ENCODE data around the gene PHF5A. TPM values are rescaled to one million over a fixed set of nuclear protein-coding genes. Genes with fewer than 3 reads are reported as not detected.

The PHF5A gene
- total RNA-seq, 1 experiment from 2014 or later = 133 TPM

GRCh38 chr22:41491374-41492100, 23.0 kb upstream of the PHF5A start:
- peak; percentile 25 for DNase-seq (ENCODE audit: low spot score)
- in situ Hi-C loops (cut with HindIII; ENCODE audit: low sequenced_read_pairs) = no loop called here

DNA sequence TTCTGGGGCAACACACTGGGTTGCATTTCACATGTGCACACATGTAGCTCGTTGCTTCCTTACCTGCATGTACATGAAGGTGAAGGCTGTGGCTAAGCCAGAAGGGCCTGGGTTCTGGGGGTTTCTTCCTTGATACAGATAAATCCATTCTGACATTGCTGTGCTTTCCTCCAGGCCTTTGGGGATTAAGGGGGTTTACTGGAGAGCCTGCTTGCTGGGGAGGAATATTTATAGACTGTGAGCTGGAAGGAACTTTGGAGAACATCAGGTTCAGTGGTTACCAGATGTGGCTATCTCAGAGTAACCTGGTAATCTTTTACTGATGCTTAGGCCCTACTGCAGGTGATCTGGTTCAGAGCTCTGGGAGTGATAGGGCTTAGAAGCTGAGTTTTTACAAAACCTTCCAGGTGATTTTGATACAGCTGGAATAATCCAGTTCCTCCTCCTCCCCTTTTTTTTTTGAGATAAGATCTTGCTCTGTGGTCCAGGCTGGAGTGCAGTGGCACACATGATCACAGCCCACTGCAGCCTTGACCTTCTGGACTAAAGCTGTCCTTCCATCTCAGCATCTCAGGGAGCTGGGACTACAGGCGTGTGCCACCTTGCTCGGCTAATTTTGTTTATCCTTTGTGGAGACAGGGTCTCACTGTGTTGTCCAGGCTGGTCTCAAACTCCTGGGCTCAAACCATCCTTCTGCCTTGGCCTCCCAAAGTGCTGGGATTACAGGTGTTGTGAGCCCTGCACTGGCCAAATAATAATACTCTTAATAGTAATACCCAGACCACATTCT, 20.3 kb upstream of the PHF5A start:
- no peak for DNase-seq (ENCODE audit: low spot score)
- in situ Hi-C loops (cut with HindIII; ENCODE audit: low sequenced_read_pairs) = no loop called here

- DNase-seq (ENCODE audit: low spot score) = peak; percentile 97
- in situ Hi-C loops (cut with HindIII; ENCODE audit: low sequenced_read_pairs) = no loop called here
These were observed 19.6 kb upstream of the PHF5A start for GRCh38 chr22:41488076-41488475.

DNA sequence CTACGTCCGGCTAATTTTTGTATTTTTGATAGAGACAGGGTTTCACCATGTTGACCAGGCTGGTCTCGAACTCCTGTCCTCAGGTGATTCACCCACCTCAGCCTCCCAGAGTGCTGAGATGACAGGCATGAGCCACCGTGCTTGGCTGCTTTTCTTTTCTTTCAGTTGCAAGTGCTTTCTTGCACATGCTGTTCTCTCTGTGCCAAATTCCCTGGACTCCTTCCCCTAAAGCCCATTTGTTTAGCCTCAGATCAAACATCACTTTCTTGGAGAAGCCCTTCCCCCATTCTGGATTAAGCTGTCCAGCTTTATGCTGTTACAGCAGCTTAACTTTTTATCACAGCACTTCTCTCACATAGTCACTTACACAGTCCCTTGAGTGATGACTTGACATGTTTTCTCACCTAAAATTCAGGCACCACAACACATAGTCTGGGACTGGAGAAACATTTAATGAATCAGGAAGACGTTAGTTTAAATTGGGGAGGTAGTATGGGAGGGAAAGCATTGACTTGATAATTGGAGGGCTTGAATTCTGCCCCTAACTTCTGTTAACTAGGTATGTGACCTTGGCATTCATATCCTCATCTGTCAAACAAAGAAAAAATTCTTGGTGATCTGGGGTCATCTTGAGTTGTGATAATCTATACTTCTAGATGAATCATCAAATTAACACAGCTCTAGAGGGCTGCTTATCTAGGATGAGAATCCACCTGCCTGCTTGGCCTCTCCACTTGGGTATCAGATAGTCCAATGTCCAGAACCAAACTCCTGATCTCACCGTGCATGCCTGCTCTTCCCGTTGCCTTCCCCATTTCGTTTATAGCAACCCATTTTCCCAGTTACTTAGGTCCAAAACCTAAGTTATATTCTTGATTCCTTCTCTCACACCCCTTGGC, 18.8 kb upstream of the PHF5A start:
- peak; percentile 30 for DNase-seq (ENCODE audit: low spot score)
- in situ Hi-C loops (cut with HindIII; ENCODE audit: low sequenced_read_pairs) = no loop called here

DNA sequence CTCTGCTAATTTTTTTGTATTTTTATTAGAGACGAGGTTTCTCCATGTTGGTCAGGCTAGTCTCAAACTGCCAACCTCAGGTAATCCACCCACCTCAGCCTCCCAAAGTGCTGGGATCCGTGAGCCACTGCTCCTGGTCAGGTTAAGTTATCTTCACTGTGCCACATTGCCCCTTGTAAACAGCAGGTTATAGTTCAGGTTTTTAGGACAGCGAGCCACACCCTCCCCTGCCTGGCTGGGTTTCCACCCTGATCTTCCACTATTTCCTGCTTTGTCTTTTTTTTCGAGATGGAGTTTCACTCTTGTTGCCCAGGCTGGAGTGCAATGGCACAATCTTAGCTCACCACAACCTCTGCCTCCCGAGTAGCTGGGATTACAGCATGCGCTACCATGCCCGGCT, 16.5 kb upstream of the PHF5A start:
- DNase-seq (ENCODE audit: low spot score) = no peak
- in situ Hi-C loops (cut with HindIII; ENCODE audit: low sequenced_read_pairs) = no loop called here

GRCh38 chr22:41482319-41482935, 13.9 kb upstream of the PHF5A start:
- in situ Hi-C loops (cut with HindIII; ENCODE audit: low sequenced_read_pairs) = no loop called here
- peak; percentile 31 for DNase-seq (ENCODE audit: low spot score)

GRCh38 chr22:41481925-41482318, 13.4 kb upstream of the PHF5A start:
- in situ Hi-C loops (cut with HindIII; ENCODE audit: low sequenced_read_pairs) = no loop called here
- no peak for DNase-seq (ENCODE audit: low spot score)

GRCh38 chr22:41481131-41481830, 12.8 kb upstream of the PHF5A start:
- in situ Hi-C loops (cut with HindIII; ENCODE audit: low sequenced_read_pairs) = no loop called here
- DNase-seq (ENCODE audit: low spot score) = peak; percentile 66

DNA sequence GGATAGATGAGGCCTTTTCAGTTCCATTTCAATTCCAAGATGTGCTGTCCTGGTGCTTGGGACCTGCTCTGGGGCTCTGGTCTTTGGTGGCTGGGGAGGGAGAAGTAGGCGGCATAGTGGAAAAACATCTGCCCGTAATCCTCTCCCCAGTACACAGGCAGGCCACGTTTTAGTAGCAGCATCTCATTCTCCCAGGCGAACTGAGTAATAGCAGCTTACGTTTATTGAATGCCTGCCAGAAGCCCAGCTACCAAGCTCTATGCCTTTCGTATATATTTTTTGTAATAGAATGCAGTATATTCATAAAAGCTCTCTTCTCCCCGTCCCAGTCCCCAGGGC, 11.9 kb upstream of the PHF5A start:
- in situ Hi-C loops (cut with HindIII; ENCODE audit: low sequenced_read_pairs) = no loop called here
- peak; percentile 47 for DNase-seq (ENCODE audit: low spot score)

GRCh38 chr22:41479671-41480396, 11.3 kb upstream of the PHF5A start:
- peak; percentile 87 for DNase-seq (ENCODE audit: low spot score)
- in situ Hi-C loops (cut with HindIII; ENCODE audit: low sequenced_read_pairs) = no loop called here

DNA sequence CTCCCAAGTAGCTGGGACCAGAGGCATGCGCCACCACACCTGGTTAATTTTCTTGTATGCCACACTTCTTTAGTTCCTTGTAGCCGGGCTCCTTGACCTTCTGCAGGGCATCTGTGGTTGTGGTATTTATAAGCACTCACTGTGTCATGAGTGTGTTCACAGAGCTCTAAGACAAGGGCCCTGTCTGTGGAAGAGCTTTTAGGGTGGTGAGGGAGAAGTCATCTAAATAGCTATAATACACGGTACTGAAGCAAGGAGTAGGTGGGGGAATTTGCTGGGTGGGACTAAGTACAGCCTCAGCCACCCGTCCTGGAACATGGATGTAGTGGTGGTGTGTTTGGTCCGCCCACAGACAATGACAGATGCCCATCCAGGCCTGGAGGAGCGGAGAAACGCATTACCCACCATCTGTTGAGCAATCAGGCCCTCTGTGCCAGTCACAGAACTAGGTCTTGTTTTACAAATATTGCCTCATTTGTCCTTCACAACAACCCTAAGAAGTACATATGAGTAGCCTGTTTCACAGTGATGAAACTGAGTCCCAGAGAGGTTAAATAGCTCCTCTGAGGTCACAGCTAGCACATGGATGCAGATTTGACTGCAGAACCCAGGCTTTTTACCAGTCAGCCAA, 10.5 kb upstream of the PHF5A start:
- in situ Hi-C loops (cut with HindIII; ENCODE audit: low sequenced_read_pairs) = no loop called here
- peak; percentile 71 for DNase-seq (ENCODE audit: low spot score)

DNA sequence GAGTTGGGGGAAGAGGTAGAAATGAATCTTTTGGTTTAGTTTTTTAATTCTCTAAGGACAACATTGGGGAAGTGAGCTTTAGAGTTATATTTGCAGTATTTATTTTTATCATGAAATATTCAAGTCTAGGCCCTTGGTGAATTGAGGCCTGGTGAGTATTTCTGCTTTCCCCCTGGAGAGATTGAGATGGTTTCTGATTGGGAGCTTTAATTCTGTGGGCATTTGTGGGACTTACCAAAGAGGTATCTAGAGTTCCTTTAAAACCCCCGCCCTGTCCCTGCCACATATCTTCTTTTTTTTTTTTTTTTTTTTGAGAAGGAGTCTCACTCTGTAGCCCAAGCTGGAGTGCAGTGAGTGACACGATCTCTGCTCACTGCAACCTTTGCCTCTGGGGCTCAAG, 10.0 kb upstream of the PHF5A start:
- in situ Hi-C loops (cut with HindIII; ENCODE audit: low sequenced_read_pairs) = no loop called here
- no peak for DNase-seq (ENCODE audit: low spot score)

DNA sequence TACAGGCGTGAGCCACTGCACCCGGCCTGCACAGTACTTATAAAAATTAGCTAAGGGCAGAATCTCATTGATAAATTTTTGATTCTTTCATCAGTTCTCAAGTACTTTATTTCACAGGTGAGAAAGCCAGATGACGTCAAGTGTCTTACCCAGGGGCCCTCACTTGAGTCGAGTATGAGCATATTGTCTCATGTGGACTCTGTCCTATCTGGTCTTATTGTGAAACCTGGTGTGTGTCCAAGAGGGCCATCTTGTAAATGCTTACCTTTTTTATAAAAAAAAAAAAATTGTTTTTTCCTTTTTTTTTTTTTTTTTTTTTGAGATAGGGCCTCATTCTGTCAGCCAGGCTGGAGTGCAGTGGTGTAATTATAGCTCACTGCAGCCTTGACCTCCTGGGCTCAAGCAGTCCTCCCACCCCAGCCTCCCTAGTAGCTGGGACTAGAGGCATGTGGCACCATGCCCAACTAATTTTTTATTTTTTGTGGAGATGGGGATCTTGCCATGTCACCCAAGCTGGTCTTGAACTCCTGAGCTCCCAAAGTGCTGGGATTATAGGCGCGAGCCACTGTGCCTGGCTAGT, 6.5 kb upstream of the PHF5A start:
- in situ Hi-C loops (cut with HindIII; ENCODE audit: low sequenced_read_pairs) = no loop called here
- DNase-seq (ENCODE audit: low spot score) = no peak

GRCh38 chr22:41471568-41471967, 3.1 kb upstream of the PHF5A start:
- DNase-seq (ENCODE audit: low spot score) = no peak
- in situ Hi-C loops (cut with HindIII; ENCODE audit: low sequenced_read_pairs) = no loop called here

DNA sequence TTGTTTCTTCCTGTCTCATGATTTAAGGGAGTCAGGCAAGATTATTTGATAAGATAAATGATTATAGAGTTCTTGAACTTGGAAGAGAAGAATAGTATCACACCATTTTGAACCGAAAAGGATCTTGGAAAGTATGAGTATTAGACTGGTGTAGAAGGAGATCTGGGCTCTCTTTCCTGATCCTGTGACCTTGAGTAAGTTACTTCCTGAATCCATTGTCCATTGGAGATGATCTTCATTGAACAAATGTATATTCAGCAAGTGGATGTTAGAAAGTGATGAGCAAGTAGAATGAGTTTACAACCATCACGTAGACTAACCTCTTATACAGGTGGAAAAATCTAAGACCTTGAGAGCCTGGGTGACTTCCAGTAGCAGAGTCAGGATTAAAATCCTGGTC, 2.4 kb upstream of the PHF5A start:
- no peak for DNase-seq (ENCODE audit: low spot score)
- in situ Hi-C loops (cut with HindIII; ENCODE audit: low sequenced_read_pairs) = no loop called here

DNA sequence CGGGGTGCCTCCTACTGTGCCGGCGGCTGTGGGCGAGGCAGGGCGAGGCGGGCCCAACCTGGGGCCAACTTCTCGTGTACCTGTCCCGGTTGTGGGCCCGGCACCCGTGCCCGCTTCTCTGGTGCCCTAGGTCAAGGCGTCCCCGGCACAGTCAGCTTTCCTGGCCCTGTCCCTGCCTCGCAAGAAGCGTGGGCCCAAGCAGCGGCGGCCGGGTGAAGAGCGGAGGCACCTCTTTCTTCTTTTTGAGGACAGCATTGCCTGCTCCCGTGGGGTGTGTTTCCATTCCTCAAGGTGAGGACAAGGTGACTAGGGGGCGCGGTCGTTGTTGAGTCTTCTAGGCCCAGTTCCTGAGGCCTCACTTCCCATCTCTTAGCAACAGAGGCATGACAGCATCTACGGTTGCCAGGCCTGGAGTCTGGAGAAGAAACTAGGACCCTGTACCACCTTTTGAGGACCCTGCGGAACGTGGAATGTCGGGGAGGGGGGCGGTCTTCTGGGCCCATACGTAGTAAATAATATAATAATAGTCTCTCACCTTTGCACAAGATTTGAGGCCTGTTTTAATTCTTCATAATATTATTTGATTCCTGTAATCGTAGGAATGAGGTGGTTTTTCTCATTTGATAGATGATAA, 843 bp upstream of the PHF5A start:
- in situ Hi-C loops (cut with HindIII; ENCODE audit: low sequenced_read_pairs) = no loop called here
- DNase-seq (ENCODE audit: low spot score) = peak; percentile 30

- in situ Hi-C loops (cut with HindIII; ENCODE audit: low sequenced_read_pairs) = no loop called here
- DNase-seq (ENCODE audit: low spot score) = no peak
These were observed 6.6 kb downstream of the PHF5A start for GRCh38 chr22:41461901-41462300.
